SW 1271 (cell line): ENCODE data around the gene NXPE1.
"Not testable (repeated sequence)": the region's sequence is repeated elsewhere in the genome, so short reads cannot be mapped to it uniquely, and the experiment has no call there.

Experiments
- DNase-seq, 2 experiments: peaks; one replicate each; lab custom pipeline; 2025; lab: John Stamatoyannopoulos, UW

NXPE1 gene

GRCh38 chr11:114559425-114560310 is at the start of gene NXPE1:
TSS of gene NXPE1 (minus strand) at chr11:114559881. CDS start at chr11:114551201, 8,680 bp downstream.
- no peak for DNase-seq

GRCh38 chr11:114609429-114609828 is 49.7 kb upstream of the NXPE1 start:
- DNase-seq, result no peak

- DNase-seq, result not testable (repeated sequence)
Observed at GRCh38 chr11:114608605-114609004, 48.9 kb upstream of the NXPE1 start.

GRCh38 chr11:114607753-114608459 is 48.2 kb upstream of the NXPE1 start:
- no peak for DNase-seq

- not testable (repeated sequence) for DNase-seq
Observed at GRCh38 chr11:114606802-114607075, 47.1 kb upstream of the NXPE1 start.

- no peak for DNase-seq
Observed at GRCh38 chr11:114606003-114606801, 46.5 kb upstream of the NXPE1 start.

GRCh38 chr11:114605370-114605769 is 45.7 kb upstream of the NXPE1 start:
- no peak for DNase-seq

GRCh38 chr11:114604886-114605285 is 45.2 kb upstream of the NXPE1 start:
- no peak for DNase-seq

GRCh38 chr11:114604179-114604813 is 44.6 kb upstream of the NXPE1 start:
- no peak for DNase-seq

- DNase-seq, result not testable (repeated sequence)
Observed at GRCh38 chr11:114603151-114603550, 43.5 kb upstream of the NXPE1 start.

GRCh38 chr11:114598461-114598860 is 38.8 kb upstream of the NXPE1 start:
- DNase-seq, result no peak

GRCh38 chr11:114596175-114596919 is 36.7 kb upstream of the NXPE1 start:
- DNase-seq, result no peak

GRCh38 chr11:114595571-114595970 is 35.9 kb upstream of the NXPE1 start, which contains the start of gene NXPE4:
TSS of gene NXPE4 (minus strand) at chr11:114595786. CDS start at chr11:114594759, 1,027 bp downstream.
- DNase-seq, result no peak

GRCh38 chr11:114594703-114595102 is 35.0 kb upstream of the NXPE1 start:
- no peak for DNase-seq

GRCh38 chr11:114587398-114587953 is 27.8 kb upstream of the NXPE1 start:
- no peak for DNase-seq

- no peak for DNase-seq
Observed at GRCh38 chr11:114586797-114587196, 27.1 kb upstream of the NXPE1 start.

- DNase-seq, result no peak
Observed at GRCh38 chr11:114571712-114572111, 12.0 kb upstream of the NXPE1 start.

- DNase-seq, result no peak
Observed at GRCh38 chr11:114569801-114570200, 10.1 kb upstream of the NXPE1 start.

GRCh38 chr11:114566276-114566675 is 6.6 kb upstream of the NXPE1 start:
- no peak for DNase-seq

- no peak for DNase-seq
Observed at GRCh38 chr11:114564831-114565230, 5.2 kb upstream of the NXPE1 start.

GRCh38 chr11:114563077-114563476 is 3.4 kb upstream of the NXPE1 start:
- DNase-seq, result no peak
